ENCODE measurements around the gene EFCAB10.
"Not testable (repeated sequence)": the region's sequence is repeated elsewhere in the genome, so short reads cannot be mapped to it uniquely, and the experiment has no call there.

The EFCAB10 gene

DNA sequence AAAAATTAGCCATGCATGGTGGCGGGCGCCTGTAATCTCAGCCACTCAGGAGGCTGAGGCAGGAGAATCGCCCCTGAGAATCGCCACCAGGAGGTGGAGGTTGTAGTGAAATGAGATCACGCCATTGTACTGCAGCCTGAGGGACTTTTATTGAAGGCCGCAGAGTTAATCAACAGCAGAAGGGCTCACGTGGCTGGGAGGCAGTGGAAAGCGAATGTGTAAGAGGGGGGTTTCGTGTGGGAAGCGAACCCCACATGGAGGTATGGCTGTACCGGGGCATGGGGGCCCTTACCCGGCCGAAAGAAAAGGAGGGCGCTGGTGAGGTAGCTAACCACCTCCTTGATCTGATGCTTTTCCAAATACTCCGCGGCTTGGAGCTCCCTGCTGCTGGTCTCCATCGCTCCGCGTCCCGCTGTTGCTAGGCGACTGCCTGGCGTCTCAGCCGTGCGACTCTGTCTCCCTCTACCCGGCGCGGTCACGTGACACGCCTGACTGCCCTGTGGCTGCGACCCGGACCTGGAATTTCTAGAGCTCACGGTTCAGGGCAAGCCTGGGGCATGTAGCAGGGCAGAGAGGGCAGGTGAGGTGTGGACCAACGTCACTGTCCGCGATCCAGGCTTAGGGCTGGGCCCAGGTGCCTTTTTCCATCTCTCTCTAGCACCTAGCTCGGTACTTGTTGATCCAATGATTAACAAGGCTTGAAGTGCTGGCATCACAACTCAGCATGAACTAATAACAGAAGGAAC lies at the start of gene EFCAB10:
EFCAB10 (minus strand) TSS at position 428 of the 746 bp plus-strand sequence; CDS start at position 398, 30 bp downstream.
- DNase-seq: peak; percentile 57

GRCh38 chr7:105625986-105626385 lies 44.7 kb upstream of the EFCAB10 start:
- no peak for DNase-seq

GRCh38 chr7:105623906-105624305 lies 42.6 kb upstream of the EFCAB10 start:
- no peak for DNase-seq

DNA sequence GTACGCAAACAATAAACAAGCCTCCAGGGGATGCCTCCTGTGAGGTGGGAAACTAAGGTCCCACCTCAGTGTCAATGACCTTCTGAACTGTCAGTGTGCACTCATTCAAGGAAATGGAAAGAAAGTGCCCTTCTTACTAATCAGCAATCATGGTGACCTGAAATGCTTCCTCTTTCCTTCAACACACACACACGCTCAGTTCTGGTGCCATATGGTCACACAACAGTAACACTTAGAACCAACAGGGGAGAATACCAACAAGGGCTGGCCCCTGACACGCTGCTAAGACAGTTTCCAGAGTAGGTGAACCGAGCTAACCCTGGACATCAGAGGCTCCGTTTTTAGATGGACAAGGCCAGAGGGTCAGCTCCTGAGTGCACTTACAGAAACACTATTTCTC lies 42.1 kb upstream of the EFCAB10 start:
- no peak for DNase-seq

GRCh38 chr7:105622106-105622731 lies 40.9 kb upstream of the EFCAB10 start:
- DNase-seq: no peak

GRCh38 chr7:105621617-105622016 lies 40.3 kb upstream of the EFCAB10 start:
- no peak for DNase-seq

- DNase-seq: no peak
Measured at GRCh38 chr7:105621176-105621575, 39.9 kb upstream of the EFCAB10 start.

- no peak for DNase-seq
Measured at GRCh38 chr7:105619590-105619989, 38.3 kb upstream of the EFCAB10 start.

- no peak for DNase-seq
Measured at GRCh38 chr7:105618016-105618296, 36.7 kb upstream of the EFCAB10 start.

DNA sequence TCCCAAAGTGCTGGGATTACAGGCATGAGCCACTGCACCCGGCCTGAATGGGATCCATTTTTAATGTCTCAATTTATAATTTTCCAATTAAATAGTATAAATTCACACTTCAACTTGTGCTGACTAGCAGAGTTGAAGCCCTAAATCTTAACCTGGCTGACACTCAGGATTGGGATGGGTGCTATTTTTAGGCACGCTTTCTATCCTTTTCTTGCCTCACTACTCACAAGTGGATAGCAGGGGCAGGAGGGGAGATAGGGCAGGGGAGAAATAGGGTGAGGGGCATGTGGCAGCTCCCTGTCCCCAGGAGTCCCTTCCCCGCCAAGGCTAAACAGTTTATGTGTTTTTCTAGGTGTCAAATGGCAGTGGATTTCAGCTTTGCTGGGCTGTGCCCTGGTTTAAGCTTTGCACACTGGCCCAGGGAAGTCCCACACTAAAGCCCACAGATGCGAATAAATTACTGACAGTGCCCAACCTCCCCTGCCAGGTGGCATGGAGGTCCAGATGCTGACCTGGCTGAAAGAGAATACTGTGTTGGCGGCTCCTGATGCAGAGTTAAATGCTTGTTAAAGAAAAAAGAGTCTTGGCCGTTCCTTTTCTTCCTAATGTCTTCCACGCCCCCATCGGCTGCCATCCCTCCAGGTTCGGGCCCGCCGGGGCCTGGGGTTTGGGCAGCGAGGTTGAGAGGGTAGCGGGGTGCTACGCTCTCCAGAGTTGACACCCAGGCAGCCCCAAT lies 36.2 kb upstream of the EFCAB10 start:
- DNase-seq: no peak

DNA sequence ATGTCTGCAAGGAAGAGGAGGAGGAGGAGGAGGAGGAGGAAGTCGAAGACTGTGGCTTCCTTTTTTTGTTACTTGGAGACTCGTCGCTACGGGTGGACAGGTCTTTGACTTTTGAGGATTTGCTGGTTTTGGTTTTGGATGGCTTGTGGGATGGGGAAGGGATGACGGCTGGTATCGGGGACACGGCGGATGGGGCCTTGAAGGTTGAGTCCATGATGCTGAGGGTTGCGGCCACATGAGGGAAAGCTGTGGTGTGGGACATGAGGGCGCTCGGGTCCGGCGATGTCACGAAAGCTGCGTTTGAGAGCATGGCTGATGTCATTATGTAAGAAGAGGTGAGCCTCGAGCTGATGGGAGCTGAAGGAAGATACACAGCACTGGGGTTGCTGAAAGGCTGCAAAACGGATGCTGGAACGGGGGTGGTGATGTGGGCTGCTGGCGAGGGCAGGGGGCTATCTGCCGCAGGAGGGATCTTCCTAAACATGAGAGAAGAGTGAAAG lies 33.1 kb upstream of the EFCAB10 start:
- no peak for DNase-seq

DNA sequence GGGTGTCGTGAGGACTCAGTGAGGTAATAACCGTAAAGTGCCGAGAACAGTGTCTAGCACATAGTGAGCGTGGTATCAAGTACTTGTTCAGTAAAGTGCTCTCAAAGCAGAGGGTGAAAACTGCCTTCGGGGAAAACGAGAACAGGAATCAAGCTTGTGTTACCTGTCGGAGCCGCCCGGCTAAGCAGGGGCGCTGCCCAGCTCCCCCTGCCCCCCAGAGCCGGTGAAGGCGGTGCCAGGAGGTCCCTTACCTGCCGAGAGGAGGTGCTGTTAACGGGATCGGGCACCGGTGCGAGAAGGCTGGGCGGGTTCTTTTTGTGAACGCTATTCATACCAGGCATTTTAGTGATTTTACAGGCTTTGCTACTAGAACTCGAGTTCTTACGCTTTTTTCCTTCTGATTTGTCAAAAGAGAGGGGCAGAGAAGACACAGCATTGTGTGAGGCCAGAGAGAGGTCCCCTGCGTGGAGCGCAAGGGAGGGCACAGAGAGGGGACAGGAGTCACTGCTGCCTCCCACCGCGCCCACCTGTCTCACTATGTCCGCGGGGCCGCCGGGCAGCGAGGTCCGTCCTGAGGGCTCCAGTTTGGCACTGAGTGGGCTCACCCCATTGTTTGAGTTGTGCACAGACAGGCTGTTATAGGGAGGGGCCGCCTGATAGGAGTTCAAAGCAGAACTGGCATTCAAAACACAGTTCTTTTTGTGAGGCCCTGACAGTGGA lies 32.5 kb upstream of the EFCAB10 start:
- DNase-seq: no peak

DNA sequence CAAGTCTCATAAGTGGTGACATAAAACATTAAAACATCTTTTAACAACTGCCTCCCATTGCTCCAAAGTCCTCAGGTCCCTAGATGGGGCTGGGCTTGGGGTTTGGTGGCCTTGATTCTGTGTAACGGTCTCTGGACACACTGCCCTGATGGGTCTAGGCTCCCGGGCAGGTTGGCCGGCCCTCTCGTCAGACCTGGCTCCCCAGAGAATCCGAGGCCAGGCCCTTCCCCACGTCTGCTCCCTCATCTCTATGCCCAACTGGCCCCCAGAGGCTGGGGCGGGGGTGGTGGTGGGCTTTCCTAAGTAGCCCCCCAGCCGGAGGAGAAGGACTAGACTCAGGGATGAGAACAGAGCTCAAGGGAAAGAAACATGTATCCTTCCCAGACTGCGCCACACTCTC lies 31.5 kb upstream of the EFCAB10 start:
- DNase-seq: no peak

DNA sequence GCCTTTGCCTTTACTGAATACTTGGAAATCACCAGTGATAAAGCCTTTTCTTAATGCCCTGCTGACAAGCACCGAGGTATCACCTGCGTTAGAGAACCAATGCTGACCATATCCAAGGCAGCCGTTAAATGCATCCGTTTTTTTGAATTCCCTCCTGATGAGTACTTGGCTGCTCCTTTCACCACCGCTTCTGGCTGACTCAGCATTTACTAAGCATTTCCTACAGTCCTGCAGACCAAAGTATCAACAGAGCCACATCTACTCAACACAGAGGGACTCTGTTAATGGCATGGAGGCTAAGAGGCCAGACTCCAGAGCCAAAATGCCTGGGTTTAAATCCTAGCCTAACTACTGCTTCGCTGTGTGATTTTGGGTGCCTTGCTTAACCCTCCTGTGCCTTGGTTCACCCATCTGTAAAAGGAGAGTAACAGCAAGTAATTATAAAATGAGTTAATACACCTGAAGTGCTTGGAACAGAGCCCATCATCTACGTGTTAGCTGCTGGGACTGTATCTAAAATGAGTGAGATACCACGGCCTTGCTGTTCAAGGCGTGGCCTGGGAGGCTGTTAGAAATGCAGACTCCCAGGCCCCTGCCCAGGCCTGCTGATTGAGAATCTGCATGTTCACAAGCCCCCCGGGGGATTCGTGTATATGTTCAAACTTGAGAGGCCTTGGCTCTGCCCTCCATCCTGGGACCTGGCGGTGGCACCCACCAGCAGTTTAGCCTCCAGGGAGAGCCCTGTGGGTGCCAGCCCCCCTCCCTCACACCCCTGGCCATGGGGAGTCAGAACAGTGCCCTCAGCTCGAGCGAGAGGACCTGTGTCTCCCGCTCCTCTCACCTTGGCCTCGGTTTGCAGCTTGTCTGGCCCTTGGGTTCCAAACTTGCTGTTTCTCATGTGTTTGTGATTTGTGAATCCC lies 30.8 kb upstream of the EFCAB10 start:
- no peak for DNase-seq

DNA sequence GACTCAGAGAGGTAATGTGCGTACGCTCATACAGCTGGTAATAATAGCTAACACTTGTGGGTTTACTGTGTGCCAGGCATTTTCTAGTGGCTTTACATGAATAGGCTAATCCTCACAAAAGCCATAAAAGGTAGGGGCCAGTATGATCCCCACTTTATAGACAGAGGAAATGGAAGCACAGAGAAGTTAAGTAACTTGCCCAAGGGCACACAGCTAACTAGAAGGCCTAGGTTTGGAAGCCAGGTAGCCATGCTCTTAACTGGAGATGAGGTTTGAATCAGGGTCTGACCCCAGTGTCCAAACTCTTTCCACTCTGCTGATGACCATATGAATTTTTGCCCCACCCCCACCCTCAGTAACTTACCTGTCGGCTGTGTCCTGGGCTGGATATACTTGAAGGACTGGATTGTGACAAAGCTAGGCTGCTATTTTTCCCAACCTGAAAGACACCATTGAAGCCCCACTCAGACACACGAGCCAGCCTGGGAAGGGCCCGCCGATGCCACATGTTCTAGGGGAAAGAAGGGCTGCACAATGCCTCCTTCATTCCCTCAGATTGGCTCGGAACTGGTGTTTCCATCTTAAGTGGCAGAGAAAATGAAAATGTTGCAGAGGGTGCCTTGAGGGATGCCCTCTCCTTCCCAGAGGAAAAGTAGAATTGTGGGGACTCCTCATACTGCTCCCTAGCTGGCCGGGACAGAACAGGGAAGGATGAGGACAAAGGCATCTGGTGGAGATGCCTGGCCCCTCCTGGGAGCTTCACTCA lies 29.1 kb upstream of the EFCAB10 start:
- no peak for DNase-seq

DNA sequence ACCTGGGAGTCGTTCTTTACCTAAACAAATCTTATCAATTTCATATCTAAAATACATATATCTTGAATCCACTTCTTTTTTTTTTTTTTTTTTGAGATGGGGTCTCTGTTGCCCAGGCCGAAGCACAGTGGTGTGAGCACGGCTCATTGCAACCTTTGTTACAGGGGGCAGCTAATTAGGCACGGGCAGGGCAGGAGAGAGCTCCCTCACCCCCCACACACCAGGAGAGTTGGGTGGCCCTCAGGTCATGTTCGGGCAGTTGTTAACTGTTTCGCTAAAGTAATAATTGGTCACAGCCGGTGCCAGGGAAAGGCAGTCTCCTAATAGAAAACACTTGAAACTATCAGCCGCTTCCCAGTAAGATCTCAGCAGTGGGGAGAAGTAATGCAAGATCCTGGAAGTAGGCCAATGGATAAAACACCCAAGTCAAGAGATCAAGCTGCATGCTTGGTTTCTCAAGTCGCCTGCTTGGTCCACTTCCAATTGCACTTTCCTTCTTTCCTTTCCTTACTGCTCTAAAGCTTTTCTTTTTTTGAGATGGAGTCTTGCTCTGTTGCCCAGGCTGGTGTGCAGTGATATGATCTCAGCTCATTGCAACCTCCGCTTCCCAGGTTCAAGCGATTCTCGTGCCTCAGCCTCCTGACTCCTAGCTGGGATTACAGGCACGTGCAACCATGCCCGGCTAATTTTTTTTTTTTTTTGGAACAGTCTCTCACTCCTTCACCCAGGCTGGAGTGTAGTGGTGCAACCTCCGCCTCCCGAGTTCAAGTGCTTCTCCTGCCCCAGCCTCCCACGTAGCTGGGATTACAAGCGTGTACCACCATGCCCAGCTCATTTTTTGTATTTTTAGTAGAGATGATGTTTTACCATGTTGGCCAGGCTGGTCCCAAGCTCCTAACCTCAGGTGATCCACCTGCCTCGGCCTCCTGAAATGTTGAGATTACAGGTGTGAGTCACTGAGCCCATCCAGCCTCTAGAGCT lies 21.3 kb upstream of the EFCAB10 start:
- no peak for DNase-seq

GRCh38 chr7:105600720-105601550 lies 19.6 kb upstream of the EFCAB10 start:
- no peak for DNase-seq

- no peak for DNase-seq
Measured at GRCh38 chr7:105599551-105599950, 18.3 kb upstream of the EFCAB10 start.

DNA sequence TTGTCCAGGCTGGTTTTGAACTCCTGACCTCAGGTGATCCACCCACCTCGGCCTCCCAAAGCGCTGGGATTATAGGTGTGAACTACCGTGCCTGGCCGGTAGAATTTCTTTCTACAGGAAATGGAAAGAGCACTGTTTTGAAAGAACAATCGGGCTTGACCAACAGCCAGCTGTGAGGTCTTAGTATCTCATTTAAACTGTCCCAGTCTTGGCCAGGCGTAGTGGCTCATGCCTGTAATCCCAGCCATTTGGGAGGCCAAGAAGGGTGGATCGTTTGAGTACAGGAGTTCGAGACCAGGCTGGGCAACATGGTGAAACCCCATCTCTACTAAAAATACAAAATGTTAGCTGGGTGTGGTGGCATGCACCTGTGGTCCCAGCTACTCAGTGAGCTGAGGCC lies 17.8 kb upstream of the EFCAB10 start:
- DNase-seq: not testable (repeated sequence)

Measured in NCI-H510A (cell line).